GM12865 (cell line): Measurements from ENCODE around the gene SLC7A9.

Experiments
- DNase-seq: peaks from one replicate; pipeline ENCODE4 v3.0.0; 2010; ENCODE audit warnings: low read depth
- H3K4me3 ChIP-seq: 2 replicates; pipeline ENCODE4 v1.5.1; 2011; ENCODE audit warnings: mild to moderate bottlenecking, low read depth, low read length, control low read depth
- TF ChIP-seq, protein P1 (sequence below): IDR thresholded peaks from 2 replicates; pipeline ENCODE4 v1.5.1; 2011; ENCODE audit warnings: low read length, control low read depth, low read depth, inconsistent platforms; ENCODE audit not compliant: insufficient read depth; ENCODE audit errors: missing control alignments

SLC7A9 gene

DNA sequence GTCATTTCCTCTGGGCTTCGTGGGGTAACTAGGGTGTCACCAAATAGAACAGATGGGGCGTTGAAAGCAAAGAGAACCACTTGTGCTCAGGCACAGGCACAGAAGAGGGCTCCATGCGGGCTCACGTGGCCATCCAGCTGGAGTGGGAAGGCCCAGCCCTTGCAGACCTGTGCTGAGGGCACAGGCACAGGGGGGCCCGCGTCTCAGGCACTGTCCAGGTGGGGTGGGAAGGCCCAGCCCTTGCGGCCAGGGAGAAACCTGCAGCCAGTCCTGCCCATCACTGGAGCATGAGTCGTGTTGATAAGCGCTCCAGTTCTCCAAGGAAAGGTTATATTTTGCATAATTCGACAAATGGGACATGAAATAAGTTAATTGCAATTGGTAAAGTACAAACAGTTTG lies 57.5 kb downstream of the SLC7A9 start:
- H3K4me3 ChIP-seq = no peak overlapping the region
- no peak for DNase-seq
- TF ChIP-seq, protein P1, sequence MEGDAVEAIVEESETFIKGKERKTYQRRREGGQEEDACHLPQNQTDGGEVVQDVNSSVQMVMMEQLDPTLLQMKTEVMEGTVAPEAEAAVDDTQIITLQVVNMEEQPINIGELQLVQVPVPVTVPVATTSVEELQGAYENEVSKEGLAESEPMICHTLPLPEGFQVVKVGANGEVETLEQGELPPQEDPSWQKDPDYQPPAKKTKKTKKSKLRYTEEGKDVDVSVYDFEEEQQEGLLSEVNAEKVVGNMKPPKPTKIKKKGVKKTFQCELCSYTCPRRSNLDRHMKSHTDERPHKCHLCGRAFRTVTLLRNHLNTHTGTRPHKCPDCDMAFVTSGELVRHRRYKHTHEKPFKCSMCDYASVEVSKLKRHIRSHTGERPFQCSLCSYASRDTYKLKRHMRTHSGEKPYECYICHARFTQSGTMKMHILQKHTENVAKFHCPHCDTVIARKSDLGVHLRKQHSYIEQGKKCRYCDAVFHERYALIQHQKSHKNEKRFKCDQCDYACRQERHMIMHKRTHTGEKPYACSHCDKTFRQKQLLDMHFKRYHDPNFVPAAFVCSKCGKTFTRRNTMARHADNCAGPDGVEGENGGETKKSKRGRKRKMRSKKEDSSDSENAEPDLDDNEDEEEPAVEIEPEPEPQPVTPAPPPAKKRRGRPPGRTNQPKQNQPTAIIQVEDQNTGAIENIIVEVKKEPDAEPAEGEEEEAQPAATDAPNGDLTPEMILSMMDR = no peak

DNA sequence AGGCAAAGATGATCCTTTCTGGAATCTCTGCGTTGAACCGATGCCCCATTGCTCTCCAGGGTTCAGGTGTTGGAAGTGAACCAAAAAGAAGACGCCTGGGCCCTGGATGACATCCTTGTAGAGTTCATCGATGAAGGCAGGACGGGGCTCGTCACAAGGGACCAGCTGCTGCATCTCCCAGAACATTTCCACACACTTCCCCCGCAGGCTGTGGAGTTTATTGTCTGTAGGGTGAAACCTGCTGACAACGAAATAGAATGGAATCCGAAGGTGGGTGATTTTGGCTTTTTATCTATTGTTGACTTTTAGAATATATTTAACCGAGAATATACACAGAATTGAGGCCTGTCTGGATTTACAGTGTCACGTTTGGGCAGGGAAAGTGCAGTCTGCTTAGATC lies 58.4 kb downstream of the SLC7A9 start:
- no peak overlapping the region for H3K4me3 ChIP-seq
- TF ChIP-seq, protein P1 = no peak
- no peak for DNase-seq

DNA sequence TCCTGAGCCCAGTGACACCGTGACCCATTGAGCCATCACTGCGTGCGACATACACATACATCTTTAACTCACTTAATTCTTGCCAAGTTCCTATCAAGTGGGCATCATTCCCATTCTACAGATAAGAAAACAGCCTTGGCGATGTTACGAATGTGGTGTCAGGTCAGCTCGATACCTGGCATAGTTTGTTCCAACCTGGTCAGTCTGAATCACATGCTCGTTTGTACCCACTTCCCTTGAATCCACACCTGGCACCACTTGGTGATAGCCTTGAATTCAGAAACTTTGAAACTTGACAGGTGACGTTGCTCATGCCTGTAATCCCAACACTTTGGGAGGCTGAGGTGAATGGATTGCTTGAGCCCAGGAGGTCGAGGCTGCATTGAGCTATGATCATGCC lies 59.1 kb downstream of the SLC7A9 start:
- no peak overlapping the region for H3K4me3 ChIP-seq
- TF ChIP-seq, protein P1 = no peak
- no peak for DNase-seq

DNA sequence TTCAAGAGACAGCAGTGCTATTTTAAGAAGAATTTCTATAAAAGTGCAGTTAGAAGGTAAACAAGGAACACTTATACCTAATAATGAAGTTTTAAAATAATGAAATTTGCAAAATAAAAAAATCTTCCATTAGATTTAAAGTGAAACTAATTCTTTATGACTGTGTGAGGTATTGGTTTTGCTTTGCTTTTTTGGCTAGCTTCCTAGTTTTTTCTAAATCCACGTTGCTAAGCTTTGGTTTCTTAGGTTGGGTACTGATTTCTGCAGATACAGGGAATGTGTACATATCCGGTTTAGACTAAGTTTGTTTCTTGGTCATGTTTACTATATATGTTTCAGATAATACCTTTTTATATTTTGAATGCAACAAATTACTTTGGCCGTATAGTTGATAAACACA lies 59.8 kb downstream of the SLC7A9 start:
- DNase-seq = no peak
- no peak overlapping the region for H3K4me3 ChIP-seq
- TF ChIP-seq, protein P1 = no peak

DNA sequence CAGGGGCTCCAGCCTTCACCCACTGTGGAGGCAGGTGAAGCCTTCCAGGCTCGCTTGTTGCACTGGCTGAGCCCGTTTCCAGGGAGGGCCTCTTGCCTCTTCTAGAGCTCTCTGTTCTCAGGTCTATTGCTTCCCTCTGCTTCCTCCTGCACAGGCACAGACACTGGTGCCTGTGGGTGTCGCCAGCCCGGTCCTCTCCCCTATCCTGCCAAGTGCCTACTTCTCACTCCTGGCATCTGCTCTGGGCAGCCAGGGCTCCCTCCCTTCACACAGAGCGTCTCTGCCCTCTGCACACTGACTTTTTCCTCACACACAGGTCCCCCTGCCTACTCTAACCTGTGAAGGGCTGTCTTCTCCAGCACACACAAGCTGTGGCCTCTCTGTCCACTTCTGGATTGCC lies 60.3 kb downstream of the SLC7A9 start:
- TF ChIP-seq, protein P1 = no peak
- no peak overlapping the region for H3K4me3 ChIP-seq
- no peak for DNase-seq

DNA sequence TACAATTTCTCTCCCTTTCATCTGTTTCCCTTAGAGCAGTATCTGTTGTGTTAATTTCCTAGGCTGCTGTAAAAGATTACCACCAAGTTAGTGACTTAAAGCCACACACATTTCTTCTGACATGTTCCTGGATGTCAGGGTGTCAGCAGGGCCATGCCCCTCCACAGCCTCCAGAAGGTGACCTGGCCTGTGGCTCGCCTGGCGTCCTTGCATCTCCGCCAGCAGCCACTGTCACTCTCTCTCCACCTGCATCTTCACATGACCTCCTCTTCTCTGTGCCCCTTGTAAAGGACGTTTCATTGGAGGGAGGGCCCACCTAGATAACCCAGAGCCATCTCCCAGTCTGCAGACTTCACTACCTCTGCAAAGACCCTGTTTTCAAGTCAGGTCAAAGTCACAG lies 61.3 kb downstream of the SLC7A9 start:
- no peak overlapping the region for H3K4me3 ChIP-seq
- TF ChIP-seq, protein P1 = no peak
- DNase-seq = no peak

DNA sequence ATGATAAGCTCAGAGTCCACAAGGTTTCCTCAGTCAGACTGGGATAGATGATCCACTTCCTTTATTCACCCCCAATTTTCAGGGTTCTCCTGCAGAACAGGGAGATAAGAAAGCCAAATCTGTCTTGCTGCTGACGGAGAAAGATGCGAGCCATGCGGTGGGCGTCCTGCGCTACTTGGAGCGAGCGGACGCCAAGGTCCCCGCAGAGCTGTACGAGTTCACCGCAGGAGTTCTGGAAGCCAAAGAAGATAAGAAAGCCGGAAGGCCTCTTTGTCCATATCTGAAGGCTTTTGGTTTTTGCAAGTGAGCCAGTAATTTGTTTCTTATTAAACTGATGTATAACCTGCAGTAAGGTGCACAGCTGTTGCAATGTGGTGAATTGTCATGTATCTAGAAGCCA lies 66.7 kb downstream of the SLC7A9 start:
- no peak overlapping the region for H3K4me3 ChIP-seq
- no peak for DNase-seq
- TF ChIP-seq, protein P1 = no peak
